ENCODE results near the gene SH3BP2. TPM values are rescaled to one million over a fixed set of nuclear protein-coding genes. Genes with fewer than 3 reads are reported as not detected.

Gene SH3BP2
- total RNA-seq, 8 experiments from 2014 or later, result 17.5 to 41.5 (median 24.1) TPM

DNA sequence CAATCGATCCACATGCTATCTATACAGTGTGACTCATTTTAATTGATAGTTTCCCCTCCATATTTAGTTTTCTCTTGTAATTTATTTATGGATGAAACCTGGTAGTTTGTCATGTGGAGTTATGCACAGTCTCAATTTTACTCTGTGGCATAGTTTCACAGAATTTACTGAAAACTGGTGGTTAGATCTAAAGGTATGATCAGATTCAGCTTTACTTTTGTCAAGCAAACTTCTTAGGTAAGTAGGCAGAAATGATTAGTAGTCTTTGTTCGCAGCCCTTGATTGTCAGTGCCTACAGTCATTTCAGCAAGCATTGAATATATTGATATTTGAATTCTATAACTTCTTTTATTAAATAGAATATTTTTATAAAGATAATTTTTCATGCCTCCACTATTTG lies 53.3 kb downstream of the SH3BP2 start:
- Histone ChIP-seq H3K4me1 (replicated peaks in 1 of 2) (peaks cover 4 to 10% of the 10 kb centered on the region in 2 donors), H3K27ac (no peak overlapping the region), H3K4me3 (no peak overlapping the region)
- in situ Hi-C loops (cut with MboI; ENCODE audit: low pct_unique_long_range_greater_than_20kb in 2 of 9, low sequenced_read_pairs in 9 of 9, unreplicated experiment in 9 of 9), result no loop called here
- ATAC-seq (replicated peaks in 6 of 8), result no peak
- 83 to 100% (median 100%) methylated on average over 1 to 2 of the region's 2 CpGs for WGBS, 10 experiments

DNA sequence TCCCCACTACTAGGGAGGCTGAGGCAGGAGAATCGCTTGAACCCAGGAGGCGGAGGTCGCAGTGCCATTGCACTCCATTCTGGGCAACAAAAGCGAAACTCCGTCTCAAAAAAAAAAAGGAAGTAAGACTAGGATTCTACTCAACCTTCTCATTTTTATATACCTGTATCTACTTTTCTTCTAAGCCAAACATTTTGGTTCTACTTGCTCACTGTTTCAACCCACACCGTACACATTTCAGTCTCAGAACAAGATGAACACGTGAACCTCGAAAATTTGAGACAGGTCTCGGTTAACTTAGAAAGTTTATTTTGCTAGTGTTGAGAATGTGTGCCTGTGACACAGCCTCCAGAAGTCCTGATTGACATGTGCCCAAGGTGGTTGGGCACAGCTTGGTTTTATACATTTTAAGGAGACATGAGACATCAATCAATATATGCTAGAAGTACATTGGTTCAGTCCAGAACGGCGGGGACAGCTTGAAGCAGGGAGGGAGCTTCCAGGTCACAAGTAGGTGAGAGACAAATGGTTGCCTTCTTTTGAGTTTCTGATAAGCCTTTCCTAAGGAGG lies 54.5 kb downstream of the SH3BP2 start:
- Histone ChIP-seq H3K4me1 (replicated peaks in 1 of 2) (peaks cover 11 to 13% of the 10 kb centered on the region in 2 donors), H3K27ac (no peak overlapping the region), H3K4me3 (no peak overlapping the region)
- in situ Hi-C loops (cut with MboI; ENCODE audit: low pct_unique_long_range_greater_than_20kb in 2 of 9, low sequenced_read_pairs in 9 of 9, unreplicated experiment in 9 of 9), result no loop called here
- 70 to 100% (median 94%) methylated on average over 1 to 11 of the region's 11 CpGs for WGBS, 10 experiments
- ATAC-seq (replicated peaks in 6 of 8), result no peak

DNA sequence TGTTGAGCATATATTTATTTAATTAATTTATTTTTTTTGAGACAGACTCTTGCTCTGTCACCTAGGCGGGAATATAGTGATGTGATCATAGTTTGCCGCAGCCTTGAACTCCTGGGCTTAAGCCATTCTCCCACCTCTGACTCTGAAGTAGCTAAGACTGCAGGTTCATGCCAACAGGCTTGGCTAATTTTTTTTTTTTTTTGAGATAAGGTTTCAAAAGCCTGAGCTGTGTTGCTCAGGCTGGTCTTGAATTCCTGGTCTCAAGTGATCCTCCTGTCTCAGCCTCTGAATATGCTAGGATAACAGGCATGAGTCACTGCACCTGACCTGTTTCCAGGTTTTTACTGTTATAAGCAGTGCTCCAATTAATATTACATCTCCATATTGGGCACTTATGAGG lies 55.6 kb downstream of the SH3BP2 start:
- in situ Hi-C loops (cut with MboI; ENCODE audit: low pct_unique_long_range_greater_than_20kb in 2 of 9, low sequenced_read_pairs in 9 of 9, unreplicated experiment in 9 of 9), result no loop called here
- Histone ChIP-seq H3K4me3 (no peak overlapping the region), H3K4me1 (replicated peaks in 1 of 2) (peaks cover 8 to 9% of the 10 kb centered on the region in 2 donors), H3K27ac (no peak overlapping the region)
- WGBS, 10 experiments, result 89 to 100% (median 100%) methylated on average over 1 to 2 of the region's 2 CpGs; no CpG with 5 or more reads in 4 of the 10 experiments
- ATAC-seq (replicated peaks in 6 of 8), result no peak

DNA sequence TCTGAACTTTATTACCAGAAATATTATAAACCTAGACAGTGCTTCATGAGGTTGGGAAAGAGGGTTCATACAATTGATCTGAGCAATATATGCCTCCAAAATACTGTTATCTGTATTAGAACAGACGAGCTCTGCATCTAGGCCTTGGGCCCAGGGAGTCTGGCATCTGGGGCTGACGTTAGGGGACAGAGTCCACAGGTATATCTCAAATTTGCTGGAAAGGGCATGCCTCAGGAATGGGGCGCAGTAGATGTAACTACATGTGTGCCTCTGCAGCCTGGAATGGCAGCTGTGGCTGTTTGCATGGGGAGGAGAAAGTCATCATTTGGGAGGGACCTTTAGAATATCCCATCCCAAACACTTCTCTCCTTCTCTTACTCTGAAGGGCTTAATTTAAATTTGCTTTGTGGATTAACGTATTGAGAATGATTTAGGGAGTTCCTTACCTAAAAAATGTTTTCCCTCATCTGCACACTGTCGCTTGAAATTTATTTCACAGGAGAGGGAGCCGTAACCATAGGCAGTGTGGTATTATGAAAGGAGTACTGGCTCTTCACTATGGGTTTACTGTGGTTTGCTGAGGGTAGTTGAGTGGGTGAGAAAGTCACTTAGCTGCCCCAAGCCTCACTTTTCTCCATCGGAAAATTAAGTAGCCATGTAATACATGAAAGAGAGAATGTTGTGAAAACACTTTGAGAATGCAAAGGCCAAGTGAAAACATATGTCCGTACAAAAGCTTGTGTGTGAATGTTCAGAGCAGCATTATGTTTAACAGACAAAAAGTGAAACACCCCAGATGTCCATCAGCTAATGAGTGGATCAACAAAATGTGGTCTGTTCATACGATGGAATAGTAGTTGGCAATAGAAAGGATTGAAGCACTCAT lies 56.6 kb downstream of the SH3BP2 start:
- in situ Hi-C loops (cut with MboI; ENCODE audit: low pct_unique_long_range_greater_than_20kb in 2 of 9, low sequenced_read_pairs in 9 of 9, unreplicated experiment in 9 of 9), result no loop called here
- Histone ChIP-seq H3K27ac (no peak overlapping the region), H3K4me1 (replicated peaks in 1 of 2) (peaks cover 8 to 9% of the 10 kb centered on the region in 2 donors), H3K4me3 (no peak overlapping the region)
- peak in 5 of 8 experiments; percentile 33 to 72 (median 55) for ATAC-seq (replicated peaks in 6 of 8)
- WGBS, 10 experiments, result 16 to 100% (median 73%) methylated on average over 1 to 9 of the region's 9 CpGs; no CpG with 5 or more reads in 1 of the 10 experiments

DNA sequence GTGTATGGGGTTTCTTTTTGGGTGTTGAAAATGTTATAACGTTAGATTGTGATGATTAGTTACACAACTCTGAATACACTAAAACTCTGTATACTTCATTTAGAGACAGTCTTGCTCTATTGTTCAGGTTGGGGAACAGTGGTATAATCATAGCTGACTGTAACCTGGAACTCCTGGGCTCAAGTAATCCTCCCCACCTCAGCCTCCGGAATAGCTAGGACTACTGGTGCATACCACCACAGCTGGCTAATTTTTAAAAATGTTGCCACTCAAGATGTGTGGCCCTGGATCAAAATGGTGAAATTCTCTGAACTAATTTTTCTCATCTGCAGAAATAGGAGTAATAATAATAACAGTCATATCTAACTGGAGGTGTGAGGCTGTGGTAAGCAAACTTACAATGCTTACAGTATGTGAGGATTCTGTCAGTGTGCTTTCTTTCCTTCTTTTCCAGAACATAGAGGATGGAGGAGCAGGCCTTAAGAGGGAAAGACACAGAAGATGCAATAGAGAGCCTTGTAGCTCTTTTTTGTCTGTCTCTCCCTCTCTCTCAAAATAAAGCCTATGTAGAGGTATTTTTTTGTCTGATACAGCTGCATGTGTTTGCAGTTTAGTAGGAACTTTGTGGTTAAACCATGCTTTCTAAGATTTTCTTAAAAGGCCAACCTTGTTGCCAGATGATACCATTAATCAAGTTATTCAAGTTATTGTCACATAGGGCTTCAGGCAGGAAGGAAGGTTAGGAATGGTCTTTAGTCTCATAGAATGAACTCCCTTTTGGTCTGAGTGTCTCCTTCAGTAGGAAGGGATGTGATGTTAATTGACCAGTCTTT lies 58.3 kb downstream of the SH3BP2 start:
- H3K4me3 ChIP-seq, result no peak overlapping the region
- WGBS, 10 experiments, result 20 to 100% (median 83%) methylated on average over 1 of the region's 2 CpGs; no CpG with 5 or more reads in 5 of the 10 experiments
- no peak overlapping the region for H3K27ac ChIP-seq
- peaks cover 4 to 9% of the 10 kb centered on the region in 2 donors for H3K4me1 ChIP-seq (replicated peaks in 1 of 2)
- no peak for ATAC-seq (replicated peaks in 6 of 8)
- in situ Hi-C loops (cut with MboI; ENCODE audit: low pct_unique_long_range_greater_than_20kb in 2 of 9, low sequenced_read_pairs in 9 of 9, unreplicated experiment in 9 of 9), result no loop called here

DNA sequence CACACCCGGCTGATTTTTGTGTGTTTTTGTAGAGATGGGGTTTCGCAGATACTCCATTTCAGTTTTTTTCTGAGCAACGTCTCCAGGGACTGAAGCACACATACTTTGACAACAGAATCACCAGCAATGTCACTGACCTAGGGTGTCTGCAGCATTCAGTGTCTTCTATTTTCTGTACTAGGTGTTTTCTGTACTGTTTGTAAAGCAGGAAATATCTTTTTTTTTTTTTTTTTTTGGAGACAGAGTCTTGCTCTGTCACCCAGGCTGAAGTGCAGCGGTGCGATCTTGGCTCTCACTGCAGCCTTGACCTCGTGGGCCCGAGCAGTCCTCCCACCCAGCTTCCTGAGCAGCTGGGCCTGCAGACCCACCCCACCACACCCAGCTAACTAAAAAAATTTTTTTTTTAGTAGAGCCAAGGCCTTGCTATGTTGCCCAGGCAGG lies 59.6 kb downstream of the SH3BP2 start:
- 36 to 93% (median 83%) methylated on average over 3 to 7 of the region's 7 CpGs for WGBS, 10 experiments
- peak in 3 of 8 experiments; percentile 25 to 55 (median 30) for ATAC-seq (replicated peaks in 6 of 8)

DNA sequence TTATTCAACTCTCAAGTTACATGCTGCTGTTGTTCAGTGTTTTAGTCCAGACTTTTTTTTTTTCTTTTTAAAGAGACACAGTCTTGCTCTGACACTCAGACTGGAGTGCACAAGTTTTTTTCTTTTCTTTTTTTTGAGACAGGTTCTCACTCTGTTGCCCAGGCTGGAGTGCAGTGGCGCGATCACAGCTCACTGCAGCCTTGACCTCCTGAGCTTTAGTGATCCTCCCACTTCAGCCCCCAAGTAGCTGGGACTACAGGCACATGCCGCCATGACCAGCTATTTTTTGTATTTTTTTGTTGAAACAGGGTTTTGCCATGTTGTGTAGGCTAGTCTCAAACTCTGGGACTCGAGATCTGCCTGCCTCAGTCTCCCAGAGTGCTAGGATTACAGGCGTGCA lies 62.7 kb downstream of the SH3BP2 start:
- peaks cover 4 to 9% of the 10 kb centered on the region in 2 donors for H3K4me1 ChIP-seq (replicated peaks in 1 of 2)
- H3K4me3 ChIP-seq, result no peak overlapping the region
- H3K27ac ChIP-seq, result no peak overlapping the region
- WGBS, 10 experiments, result 70 to 100% (median 99%) methylated on average over 1 to 5 of the region's 5 CpGs
- no peak for ATAC-seq (replicated peaks in 6 of 8)
- in situ Hi-C loops (cut with MboI; ENCODE audit: low pct_unique_long_range_greater_than_20kb in 2 of 9, low sequenced_read_pairs in 9 of 9, unreplicated experiment in 9 of 9), result no loop called here

More for the DNA sequence above, 59.6 kb downstream of the SH3BP2 start:
- in situ Hi-C loops (cut with MboI; ENCODE audit: low pct_unique_long_range_greater_than_20kb in 2 of 9, low sequenced_read_pairs in 9 of 9, unreplicated experiment in 9 of 9), result no loop called here
- no peak overlapping the region for H3K4me3 ChIP-seq
- H3K4me1 ChIP-seq (replicated peaks in 1 of 2), result peaks cover 4 to 9% of the 10 kb centered on the region in 2 donors
- H3K27ac ChIP-seq, result no peak overlapping the region

DNA sequence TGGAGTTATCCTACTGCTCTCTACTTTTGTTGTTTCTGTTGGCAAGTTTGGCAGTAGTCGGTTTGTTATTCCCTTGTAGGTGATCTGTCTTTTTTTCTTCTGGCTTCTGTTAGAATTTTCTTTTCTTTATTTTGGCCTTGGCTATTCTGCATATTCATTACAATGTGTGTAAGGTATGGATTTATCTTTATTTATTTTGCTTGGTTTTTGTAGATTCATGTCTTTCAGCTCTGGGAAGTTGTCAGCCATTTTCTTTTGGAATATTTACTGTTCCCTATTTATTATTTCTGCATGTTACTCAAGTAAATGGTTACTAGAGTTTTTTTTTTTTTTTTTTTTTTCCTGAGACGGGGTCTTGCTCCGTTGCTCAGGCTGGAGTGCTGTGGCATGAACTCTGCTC lies 63.4 kb downstream of the SH3BP2 start:
- Histone ChIP-seq H3K4me1 (replicated peaks in 1 of 2) (peaks cover 7 to 9% of the 10 kb centered on the region in 2 donors), H3K27ac (no peak overlapping the region), H3K4me3 (no peak overlapping the region)
- WGBS, 10 experiments, result 85 to 100% (median 100%) methylated on average over 1 to 3 of the region's 3 CpGs; no CpG with 5 or more reads in 1 of the 10 experiments
- in situ Hi-C loops (cut with MboI; ENCODE audit: low pct_unique_long_range_greater_than_20kb in 2 of 9, low sequenced_read_pairs in 9 of 9, unreplicated experiment in 9 of 9), result no loop called here
- ATAC-seq (replicated peaks in 6 of 8), result no peak

DNA sequence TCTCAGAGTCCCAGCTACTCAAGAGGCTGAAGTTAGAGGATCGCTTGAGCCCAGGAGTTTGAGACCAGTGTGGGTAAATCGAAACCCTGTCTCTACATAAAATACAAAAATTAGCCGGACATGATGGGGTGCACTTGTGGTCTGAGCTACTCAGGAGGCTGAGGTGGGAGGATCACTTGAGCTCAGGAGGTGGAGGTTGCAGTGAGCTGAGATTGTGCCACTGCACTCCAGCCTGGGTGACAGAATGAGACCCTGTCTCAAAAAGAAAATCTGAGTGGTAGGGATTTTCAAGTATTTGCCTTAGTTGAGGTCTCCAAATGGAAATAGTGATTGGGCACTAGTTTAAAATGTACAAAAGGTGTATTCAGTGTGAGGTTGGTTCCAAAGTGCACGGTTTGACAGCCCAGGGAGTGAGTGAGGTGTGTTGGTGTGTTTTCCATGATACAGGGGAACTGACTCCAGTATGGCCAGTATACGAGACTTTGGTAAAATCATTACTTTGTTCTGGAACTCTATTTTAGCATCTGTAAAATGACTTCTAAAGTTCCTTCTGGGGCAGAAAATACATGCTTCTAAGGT lies 64.6 kb downstream of the SH3BP2 start:
- in situ Hi-C loops (cut with MboI; ENCODE audit: low pct_unique_long_range_greater_than_20kb in 2 of 9, low sequenced_read_pairs in 9 of 9, unreplicated experiment in 9 of 9), result no loop called here
- Histone ChIP-seq H3K27ac (no peak overlapping the region), H3K4me1 (replicated peaks in 1 of 2) (peaks cover 5 to 9% of the 10 kb centered on the region in 2 donors), H3K4me3 (no peak overlapping the region)
- 92 to 100% (median 100%) methylated on average over 1 to 5 of the region's 5 CpGs for WGBS, 10 experiments
- ATAC-seq (replicated peaks in 6 of 8), result no peak

DNA sequence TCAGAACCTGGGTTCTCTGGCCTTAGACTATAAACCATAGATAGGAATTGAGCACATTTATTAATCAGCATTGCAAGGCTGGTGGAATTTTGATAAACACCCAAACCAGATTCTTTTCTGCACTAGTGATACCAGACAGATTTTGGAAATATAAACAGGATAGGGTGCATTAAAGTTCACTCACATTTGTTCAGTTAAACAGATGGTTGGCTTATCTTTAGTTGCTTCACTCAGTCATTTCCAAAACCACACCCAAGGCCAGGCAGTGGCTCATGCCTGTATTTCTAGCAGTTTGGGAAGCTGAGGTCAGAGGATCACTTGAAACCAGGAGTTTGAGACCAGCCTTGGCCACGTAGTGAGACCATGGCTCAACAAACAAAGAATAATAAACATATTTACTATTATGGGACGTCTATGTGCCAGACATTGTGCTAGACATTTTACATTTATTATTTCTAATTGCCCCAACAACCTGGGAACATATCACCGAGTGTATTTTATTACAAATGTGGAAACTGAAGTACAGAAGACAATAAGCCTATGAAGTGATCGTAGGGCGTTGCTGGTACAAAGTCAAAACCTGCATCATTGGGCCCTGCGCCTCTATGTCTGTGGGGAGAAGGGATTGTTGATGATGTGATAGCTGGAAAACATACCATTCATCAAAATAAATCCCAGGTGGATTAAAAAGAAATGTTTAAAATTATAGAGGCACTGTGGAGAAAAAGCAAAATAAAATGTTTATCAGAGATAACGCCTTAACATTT lies 65.7 kb downstream of the SH3BP2 start:
- in situ Hi-C loops (cut with MboI; ENCODE audit: low pct_unique_long_range_greater_than_20kb in 2 of 9, low sequenced_read_pairs in 9 of 9, unreplicated experiment in 9 of 9), result no loop called here
- WGBS, 10 experiments, result 73 to 100% (median 85%) methylated on average over 1 to 6 of the region's 7 CpGs
- H3K4me3 ChIP-seq, result no peak overlapping the region
- peak in 3 of 8 experiments; percentile 13 to 57 (median 41) for ATAC-seq (replicated peaks in 6 of 8)
- H3K4me1 ChIP-seq (replicated peaks in 1 of 2), result peaks cover 12% of the 10 kb centered on the region in 2 donors
- no peak overlapping the region for H3K27ac ChIP-seq

DNA sequence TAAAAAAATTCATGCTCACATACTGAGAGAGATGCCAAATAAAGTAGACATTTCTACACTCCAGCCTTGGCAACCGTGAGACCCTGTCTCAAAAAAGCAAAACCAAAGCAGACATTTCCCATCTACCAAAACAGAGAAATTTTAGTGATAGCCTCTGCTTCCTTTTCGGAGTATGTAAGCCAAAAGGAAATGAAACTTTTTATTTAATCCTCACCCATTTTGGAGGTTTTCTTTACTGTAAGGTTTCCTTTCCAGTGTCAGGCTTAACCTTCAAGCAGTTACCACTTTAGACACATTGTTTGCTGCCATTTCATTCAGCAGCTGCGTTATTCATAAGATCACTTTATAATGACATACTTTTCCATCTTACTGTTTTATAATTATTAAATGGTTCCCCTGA lies 66.6 kb downstream of the SH3BP2 start:
- in situ Hi-C loops (cut with MboI; ENCODE audit: low pct_unique_long_range_greater_than_20kb in 2 of 9, low sequenced_read_pairs in 9 of 9, unreplicated experiment in 9 of 9), result no loop called here
- peaks cover 12% of the 10 kb centered on the region in 2 donors for H3K4me1 ChIP-seq (replicated peaks in 1 of 2)
- WGBS, 10 experiments, result 54 to 98% (median 88%) methylated on average over 1 to 3 of the region's 3 CpGs; no CpG with 5 or more reads in 2 of the 10 experiments
- no peak overlapping the region for H3K4me3 ChIP-seq
- H3K27ac ChIP-seq, result no peak overlapping the region
- no peak for ATAC-seq (replicated peaks in 6 of 8)
